Ovary (tissue), 3 donors: Measurements from ENCODE around the gene ITSN2.

Experiments used
- CTCF ChIP-seq, 3 donors: fragments of 450-650 bp in 2 of 3; fragments of 200-600 bp in 1 of 3; IDR thresholded peaks; one replicate each; pipeline versions ENCODE4 v1.5.1 to v1.8.0; 2016 to 2022; ENCODE audit warnings: antibody characterized with exemption in 3 of 3, mild to moderate bottlenecking in 1 of 3
- EP300 ChIP-seq: sonication (generic); formaldehyde crosslinking; IDR thresholded peaks from one replicate; pipeline ENCODE4 v1.6.1; 2017; ENCODE audit warnings: antibody characterized with exemption
- POLR2A ChIP-seq: fragments of 450-650 bp; IDR thresholded peaks from one replicate; pipeline ENCODE4 v1.6.1; 2017; ENCODE audit warnings: antibody characterized with exemption, mild to moderate bottlenecking, moderate library complexity
- donor health status: DM: no; HTN: no; CAD: no.

- no peak for TF ChIP-seq CTCF (IDR thresholded peaks at IDR 0.05)
- TF ChIP-seq POLR2A, result no peak
- no peak for TF ChIP-seq EP300
Observed at GRCh38 chr2:24159708-24160107, 200.6 kb downstream of the ITSN2 start.
